ENCODE data around the gene TMEM178B.
"Not testable (repeated sequence)": the region's sequence is repeated elsewhere in the genome, so short reads cannot be mapped to it uniquely, and the experiment has no call there.

The TMEM178B gene

DNA sequence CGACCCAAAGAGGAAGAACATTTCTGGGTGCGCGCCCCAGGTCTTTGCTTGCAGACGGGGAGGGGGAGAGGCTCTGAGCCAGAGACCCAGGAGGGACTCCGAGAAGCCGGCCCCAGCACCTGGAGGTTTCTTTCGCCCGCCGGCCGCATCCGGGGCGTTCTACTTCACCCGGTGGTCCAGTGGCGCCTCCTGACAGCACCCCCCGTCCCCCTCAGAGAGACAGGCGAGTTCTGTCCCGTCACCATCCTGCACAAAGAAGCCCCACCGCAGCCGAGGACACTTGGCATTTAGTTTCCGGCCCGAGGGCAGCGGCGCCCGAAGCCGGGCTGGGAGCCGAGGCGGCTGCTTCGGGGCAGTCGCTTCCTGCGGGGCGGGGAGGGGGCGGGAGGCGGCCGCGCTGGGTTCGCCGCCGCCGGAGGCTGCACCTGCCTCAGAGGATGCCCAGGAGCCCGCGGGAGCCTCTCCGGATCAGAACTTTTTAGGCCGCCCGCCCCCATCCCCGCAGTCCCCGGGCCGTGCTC is at the start of gene TMEM178B:
TSS of gene TMEM178B (plus strand) at position 424 of the 521 bp plus-strand sequence.
- no peak for DNase-seq (ENCODE audit: low spot score)

DNA sequence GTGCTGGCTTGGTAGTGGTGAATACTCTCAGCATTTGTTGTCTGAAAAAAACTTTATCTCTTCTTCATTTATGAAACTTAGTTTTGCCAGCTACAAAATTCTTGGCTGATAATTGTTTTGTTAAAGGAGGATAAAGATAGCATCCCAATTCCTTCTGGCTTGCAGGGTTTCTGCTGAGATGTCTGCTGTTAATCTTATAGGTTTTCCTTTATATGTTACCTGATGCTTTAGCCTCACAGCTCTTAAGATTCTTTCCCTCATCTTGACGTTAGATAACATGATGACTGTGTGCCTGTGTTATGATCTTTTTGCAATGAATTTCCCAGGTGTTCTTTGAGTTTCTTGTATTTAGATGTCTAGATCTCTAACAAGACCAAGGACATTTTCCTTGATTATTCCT is 49.2 kb upstream of the TMEM178B start:
- DNase-seq (ENCODE audit: low spot score) = no peak

DNA sequence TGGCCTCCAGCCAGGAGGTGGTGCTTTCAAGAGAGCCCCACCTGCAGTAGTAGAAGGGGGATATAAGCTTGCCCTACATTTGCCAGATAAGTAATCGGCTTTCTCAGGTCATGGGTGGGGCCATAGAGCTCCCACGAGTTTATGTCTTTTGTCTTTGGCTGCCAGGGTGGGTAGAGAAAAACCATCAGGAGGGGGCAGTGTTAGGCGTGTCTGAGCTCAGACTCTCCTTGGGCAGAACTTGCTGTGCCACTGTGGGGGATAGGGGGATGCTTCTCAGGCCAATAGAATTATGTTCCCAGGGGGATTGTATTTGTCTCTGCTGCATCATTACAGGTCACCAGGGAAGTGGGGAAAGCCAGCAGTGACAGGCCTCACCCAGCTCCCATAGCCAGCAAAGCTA is 46.8 kb upstream of the TMEM178B start:
- DNase-seq (ENCODE audit: low spot score) = no peak

DNA sequence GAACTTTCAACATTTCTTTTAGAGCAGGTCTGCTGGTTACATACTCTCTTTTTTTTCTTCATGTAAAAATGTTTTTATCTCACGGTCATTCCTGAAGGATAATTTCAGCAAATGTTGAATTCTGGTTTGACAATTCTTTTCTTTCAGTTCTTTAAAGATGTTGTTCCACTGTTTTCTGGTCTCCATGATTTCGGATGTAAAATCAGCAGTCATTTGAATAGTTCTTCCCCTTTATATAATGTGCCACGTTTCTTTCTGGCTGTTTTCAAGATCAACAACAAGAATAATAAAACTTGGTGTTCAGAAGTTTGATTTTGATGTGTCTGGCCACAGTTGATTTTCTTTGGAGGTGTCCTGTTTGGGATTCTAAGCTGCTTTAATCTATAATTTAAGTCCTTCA is 45.1 kb upstream of the TMEM178B start:
- no peak for DNase-seq (ENCODE audit: low spot score)

DNA sequence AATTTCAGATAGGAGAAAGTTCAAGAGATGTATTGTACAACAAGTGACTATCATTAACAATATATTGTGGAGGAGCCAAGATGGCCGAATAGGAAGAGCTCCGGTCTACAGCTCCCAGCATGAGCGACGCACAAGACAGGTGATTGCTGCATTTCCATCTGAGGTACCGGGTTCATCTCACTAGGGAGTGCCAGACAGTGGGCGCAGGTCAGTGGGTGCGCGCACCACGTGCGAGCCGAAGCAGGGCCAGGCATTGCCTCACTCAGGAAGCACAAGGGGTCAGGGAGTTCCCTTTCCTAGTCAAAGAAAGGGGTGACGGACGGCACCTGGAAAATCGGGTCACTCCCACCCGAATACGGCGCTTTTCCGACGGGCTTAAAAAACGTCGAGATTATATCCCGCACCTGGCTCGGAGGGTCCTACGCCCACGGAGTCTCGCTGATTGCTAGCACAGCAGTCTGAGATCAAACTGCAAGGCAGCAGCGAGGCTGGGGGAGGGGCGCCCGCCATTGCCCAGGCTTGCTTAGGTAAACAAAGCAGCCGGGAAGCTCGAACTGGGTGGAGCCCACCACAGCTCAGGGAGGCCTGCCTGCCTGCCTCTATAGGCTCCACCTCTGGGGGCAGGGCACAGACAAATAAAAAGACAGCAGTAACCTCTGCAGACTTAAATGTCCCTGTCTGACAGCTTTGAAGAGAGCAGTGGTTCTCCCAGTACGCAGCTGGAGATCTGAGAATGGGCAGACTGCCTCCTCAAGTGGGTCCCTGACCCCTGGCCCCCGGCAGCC is 41.1 kb upstream of the TMEM178B start:
- DNase-seq (ENCODE audit: low spot score) = not testable (repeated sequence)

DNA sequence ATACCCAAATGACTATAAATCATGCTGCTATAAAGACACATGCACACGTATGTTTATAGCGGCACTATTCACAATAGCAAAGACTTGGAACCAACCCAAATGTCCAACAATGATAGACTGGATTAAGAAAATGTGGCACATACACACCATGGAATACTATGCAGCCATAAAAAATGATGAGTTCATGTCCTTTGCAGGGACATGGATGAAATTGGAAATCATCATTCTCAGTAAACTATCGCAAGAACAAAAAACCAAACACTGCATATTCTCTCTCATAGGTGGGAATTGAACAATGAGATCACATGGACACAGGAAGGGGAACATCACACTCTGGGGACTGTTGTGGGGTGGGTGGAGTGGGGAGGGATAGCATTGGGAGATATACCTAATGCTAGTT is 35.8 kb upstream of the TMEM178B start:
- not testable (repeated sequence) for DNase-seq (ENCODE audit: low spot score)

DNA sequence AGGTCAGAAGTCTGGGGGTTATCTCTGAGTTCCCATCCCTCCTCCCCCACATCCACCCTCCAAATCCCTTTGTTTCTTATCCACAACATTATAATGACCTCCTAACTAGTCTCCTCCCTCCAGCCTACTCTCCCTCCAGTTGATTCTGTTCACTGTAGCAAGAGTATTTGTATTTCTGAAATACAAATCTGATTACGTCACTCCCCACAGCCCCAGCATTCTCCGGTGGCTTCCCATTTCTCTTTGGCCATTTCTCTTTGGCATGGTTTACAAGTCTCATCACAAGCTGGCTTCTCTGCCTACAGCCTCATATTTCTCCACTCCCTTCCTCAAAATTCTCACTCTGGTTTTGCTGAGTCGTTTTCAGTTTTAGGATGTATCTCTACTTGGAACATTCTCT is 34.5 kb upstream of the TMEM178B start:
- DNase-seq (ENCODE audit: low spot score) = no peak

DNA sequence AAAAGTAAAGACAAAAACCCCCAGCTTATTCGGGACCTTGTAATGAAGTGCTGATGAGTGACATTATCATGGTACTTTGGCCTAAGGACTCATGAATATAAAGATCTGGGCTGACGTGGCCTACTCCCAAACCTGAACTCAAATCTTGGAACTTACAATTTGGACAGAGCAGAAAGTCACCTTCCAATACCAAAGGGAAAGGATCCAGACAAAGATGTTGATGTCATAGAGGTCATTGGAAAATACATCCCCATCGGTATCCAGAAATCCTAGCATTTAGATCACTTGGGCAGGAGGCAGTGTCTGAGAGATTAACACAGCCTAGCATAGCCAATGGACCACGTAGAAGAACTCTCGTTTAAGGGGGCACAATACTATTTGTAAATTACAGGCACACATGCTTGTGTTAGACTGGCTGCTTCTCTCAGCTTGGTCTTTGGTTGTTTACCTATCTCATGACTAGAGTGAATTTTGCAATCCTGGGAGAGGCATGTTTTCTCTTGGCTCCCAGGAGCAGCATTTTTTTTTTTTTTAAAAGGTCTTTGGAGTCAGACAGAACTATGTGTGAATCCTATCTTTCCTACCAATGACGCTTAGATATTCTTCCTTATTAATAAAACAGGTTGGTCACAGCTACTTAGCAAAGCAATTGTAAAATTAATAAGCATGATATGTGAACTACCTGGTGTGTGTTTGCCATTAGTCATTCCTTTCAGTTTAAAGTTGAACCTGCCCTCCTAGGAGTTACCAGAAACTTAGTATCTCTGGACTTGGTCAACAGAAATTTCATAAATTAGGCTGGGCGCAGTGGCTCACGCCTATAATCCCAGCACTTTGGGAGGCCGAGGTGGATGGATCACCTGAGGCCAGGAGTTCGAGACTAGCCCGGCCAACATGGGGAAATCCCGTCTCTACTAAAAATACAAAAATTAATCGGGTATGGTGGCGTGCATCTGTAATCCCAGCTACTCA is 31.4 kb upstream of the TMEM178B start:
- DNase-seq (ENCODE audit: low spot score) = no peak

DNA sequence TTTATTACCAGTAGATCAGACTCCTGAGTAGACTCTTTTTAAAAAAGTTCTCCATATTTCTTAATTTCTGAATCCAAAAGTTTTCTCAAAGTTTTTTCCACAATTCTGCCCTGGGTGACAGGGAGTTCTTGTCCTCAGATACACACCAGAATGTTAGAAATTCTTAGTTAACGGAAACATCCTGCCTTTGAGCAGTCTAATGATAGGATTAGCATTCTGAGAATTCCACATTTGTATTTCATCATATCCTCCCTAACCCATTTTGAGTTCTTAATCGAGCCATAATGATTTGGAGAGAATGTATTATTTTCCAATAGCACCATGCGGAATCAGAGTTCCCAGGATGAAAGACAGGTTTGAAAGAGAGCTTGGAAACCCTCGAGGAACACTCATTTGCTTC is 30.2 kb upstream of the TMEM178B start:
- no peak for DNase-seq (ENCODE audit: low spot score)

DNA sequence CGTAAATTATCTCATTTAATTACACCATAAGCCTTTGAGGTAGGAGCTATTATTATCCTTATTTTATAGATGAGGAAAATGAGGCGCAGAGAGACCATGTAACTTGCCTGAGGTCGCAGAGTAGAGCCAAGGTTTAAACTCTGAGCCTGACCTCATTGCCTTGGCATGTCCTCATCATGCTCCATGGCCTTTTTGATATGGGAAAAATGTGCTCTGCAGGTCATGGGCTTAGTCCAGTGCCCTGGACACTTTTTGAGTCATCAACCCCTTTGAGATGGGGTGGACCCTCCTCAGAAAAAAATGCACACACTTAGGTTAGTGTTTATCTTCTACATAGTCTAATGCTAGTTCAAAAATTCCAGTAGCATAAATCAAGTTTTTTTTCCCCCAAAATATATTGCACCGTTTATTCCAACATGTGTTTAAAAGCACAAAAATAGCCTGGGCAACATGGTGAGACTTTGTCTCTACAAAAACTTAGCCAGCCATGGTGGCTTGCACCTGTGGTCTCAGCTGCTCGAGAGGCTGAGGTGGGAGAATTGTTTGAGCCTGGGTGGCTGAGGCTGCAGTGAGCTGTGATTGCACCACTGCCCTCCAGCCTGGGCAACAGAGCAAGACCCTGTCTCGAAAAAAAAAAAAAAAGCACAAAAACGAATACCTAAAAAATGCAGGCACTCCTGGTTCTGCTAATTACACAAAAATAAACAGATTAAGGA is 28.6 kb upstream of the TMEM178B start:
- DNase-seq (ENCODE audit: low spot score) = no peak

DNA sequence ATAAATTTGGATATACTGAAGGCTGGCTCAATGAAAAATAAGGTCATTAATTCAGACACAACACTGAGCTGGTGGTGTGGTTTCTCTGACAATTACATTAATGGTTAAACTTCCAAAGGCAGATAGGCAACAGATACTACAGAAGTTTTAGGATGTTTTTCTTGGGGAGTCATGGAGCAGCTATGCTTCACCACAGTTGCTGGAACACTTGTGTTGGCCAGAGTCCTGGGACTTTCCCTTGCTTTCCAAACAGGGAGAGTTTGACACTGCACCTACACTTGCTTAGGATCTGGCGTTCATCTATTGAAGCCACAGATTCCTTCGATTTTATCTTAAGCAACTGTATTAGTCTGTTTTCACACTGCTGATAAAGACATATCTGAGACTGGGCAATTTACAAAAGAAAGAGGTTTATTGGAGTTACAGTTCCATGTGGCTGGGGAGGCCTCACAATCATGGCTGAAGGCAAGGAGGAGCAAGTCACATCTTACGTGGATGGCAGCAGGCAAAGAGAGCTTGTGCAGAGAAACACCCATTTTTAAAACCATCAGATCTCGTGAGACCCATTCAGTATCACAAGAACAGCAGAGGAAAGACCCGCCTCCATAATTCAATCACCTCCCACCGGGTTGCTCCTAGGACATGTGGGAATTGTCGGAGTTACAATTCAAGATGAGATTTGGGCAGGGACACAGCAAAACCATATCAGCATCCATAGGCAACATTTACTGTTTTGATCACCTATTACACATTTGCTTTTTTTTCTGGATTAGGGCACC is 27.8 kb upstream of the TMEM178B start:
- DNase-seq (ENCODE audit: low spot score) = no peak

DNA sequence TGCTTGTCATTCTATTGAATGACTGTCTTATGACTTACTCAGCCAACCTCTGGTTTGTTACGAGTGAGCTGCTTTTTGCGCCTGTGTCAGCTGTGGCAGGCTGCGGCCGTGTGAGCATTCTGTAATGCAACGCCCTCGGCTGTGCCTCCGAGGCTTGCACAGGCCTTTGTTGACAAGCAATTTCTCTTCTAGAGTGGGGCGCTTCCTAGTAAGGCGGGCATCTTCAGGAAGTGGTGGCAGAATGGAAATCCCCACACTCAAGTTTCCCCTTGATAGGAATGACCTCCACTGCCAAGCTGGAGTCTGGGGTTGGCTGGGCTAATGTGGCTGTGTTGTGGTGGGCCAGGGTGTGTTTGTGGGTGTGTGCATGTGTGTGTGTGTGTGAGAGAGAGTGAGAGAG is 20.2 kb upstream of the TMEM178B start:
- DNase-seq (ENCODE audit: low spot score) = no peak

DNA sequence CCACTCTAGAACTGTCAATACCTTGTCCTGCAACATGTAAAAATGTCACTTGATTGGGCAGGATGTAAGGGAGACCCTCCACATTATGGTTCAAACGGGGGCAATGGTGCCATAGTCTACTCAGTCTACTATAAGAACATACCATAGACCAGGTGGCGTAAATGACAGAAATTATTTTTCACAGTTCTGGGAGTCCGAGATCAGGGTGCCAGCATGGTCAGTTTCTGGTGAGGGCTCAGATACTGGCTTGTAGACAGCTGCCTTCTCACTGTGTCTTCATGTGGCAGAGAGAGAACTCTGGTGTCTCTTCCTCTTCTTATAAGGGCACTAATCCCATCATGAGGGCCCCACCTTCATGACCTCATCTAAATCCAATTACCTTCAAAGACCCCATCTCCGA is 18.7 kb upstream of the TMEM178B start:
- no peak for DNase-seq (ENCODE audit: low spot score)

DNA sequence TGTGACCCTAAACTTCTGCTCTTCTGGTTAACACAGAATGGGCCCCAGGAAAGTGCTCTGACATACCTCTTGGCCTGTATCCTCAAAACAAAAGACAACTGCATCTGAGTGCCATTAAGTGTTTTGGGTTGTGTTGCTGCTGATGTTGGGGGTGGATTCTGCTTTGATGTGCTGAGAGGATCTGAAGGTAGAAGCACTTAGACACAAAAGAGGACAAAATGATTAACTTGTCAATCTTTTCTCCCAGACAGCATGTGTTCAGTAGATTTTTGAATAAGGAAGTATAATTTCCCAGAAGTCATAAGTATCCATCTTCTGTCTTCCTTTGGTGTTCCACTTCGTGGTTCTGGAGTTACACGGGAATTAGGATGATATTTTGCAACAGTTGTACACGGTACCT is 16.1 kb upstream of the TMEM178B start:
- DNase-seq (ENCODE audit: low spot score) = no peak

DNA sequence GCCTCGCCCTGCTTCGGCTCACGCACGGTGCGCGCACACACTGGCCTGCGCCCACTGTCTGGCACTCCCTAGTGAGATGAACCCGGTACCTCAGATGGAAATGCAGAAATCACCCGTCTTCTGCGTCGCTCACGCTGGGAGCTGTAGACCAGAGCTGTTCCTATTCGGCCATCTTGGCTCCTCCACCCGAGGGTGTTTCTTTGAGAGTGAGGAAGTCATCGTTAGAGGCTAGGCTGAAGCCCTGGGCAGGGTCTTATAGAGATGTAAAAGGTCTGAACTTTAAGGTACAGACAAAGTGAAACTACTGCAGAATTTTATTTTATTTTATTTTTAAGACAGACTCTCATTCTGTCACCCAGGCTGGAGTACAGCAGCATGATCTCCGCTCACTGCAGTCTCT is 6.0 kb upstream of the TMEM178B start:
- not testable (repeated sequence) for DNase-seq (ENCODE audit: low spot score)

DNA sequence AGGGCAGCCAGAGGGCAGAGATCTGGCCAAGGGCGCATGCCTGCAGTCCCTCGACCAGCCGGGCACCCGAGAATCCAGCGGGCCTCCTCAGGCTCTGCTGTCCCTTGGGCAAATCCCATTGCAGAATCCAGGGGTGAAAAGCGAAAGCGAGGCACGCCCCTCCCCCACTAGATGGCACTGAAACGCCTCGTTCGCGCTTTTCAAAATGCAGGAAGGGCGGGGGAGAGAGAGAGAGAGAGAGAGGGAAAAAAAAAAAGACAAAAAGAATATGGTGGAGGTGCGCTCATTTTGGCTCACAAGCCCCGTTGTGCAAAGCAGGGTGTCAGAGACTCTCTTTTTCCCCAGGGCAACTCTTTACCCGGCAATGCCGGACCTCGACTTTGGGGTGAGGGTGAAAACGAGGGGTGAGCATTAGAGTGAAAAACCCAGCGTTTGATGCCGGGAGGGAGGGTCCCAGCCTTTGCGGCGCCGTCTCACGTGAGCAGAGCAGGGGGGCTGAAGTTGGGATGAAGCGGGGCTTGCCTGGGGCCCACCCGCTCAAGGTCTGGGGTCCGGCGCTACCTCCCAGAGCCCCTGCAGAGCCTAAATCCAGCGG is 2.5 kb upstream of the TMEM178B start:
- no peak for DNase-seq (ENCODE audit: low spot score)

DNA sequence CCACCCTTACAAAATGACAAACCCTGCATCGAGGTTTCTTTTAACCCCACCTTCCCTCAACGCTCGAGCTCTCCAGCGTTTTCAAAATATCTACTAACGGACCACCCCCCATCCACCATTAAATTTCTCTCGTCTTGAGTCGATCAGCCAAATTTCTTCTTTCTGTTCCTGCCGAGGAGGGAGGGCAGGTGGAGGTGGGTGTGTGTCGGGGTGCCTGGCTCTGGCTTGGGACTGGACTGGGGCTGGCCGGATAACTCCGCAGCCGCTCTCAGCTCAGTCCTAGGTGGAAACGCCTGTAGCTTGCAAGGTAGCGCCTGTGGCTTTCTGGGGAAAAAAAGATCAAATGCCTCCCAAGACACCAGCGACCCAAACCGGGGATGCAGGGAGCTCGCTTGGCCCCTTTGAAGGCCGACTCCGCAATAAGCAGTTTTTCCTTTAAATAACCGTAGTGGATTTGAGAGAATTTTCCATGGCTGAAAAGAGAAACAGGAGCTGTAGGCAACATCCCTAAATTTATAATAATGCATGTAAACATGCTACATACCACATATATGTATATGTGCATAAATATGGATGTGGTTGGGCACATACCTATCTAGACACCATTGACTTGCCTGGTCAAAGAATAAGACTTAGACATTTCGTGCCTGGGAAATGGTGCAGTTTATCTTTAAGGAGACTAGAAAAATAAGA is 1.9 kb upstream of the TMEM178B start:
- DNase-seq (ENCODE audit: low spot score) = no peak

DNA sequence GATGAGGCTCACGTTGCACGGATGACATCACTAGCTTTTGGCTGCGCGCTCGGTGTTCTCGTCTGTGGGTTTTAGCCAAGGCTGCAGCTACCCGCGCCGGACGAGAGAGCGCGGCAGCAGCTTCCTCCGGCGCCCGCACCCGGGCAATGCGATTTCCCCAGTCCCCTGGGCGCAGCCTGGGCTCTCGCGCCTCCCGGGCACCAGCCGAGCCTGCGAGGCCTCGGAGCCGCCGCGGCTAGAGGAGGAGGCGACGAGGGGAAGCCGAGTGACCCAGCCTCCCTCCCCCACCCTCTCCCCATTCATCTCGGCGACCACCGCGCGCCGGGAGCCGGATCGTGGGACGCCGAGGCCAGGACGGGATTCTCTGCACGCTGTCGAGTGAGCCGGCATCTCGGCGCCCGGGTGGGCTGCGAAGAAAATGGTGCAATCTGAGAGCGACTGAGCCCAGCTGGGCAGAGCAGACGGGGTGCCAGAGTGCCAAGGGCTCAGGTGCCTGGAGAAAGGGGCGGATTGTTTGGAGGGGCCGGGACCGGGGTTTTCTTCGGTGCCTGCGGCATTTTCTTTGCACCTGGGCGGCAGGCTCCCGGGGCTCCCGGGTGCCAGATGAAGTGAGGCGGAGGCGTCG is 1.2 kb upstream of the TMEM178B start:
- DNase-seq (ENCODE audit: low spot score) = no peak

DNA sequence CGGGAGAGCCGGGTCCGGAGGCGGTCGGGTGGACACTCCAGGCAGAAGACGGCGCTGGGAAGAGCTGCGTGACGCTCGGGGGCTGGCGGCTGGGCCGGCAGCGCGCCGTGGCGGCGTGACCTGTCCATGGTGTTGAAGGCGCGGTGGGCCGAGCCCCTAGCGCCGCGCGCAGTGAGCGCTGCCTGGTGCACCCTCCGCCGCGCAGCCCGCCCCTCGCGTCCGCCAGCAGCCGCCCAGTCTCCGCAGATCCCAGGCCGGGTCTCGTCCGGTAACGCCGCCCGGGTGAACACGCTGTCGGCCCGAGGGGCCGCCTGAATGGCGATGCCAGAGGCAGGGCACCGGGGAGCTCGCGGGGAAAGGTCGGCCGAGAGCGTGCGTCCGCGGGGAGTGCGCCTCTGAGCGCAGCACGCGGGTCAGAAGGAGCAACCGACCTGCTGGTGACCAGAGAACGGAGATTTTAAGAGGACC is 657 bp upstream of the TMEM178B start:
- DNase-seq (ENCODE audit: low spot score) = peak; percentile 71

Data from left forelimb (tissue), 1 donor.